ENCODE data around the gene GDNF. TPM values are rescaled to one million over a fixed set of nuclear protein-coding genes. Genes with fewer than 3 reads are reported as not detected.

GDNF gene
- polyA plus RNA-seq, 3 donors, result not detected

DNA sequence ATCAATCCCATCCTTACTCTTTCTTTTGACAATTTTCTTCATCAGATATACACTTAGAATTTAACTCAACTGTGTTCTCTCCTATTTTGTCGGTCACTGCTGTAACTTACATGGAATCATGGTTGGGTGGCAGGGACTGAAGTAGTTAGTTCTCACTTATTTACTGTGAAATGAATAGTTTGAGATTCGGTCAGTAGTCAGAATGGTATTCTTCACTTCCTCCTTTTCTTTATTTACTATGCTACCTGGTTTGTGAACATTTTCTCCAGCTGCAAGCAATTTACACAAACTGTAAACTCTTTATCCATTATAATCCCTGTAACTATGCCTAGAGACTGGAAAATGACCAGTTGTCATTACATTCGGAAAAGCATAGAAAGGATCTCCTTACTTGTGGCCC lies 41.5 kb upstream of the GDNF start:
- H3K79me2 ChIP-seq (ENCODE audit: insufficient read depth, low read length), result no peaks in the 10 kb centered on the region
- intact Hi-C loops (cut with micrococcal nuclease), result no loop called here
- peaks cover 0 to 7% (median 0%) of the 10 kb centered on the region in 7 donors for H3K9me3 Mint-ChIP-seq
- DNase-seq, result no peak
- no peaks in the 10 kb centered on the region for H3K36me3 Mint-ChIP-seq
- H3K36me3 ChIP-seq (replicated peaks in 1 of 2; ENCODE audit: control insufficient read depth in 1 of 2, insufficient read depth in 2 of 2, low read length in 2 of 2), result no peaks in the 10 kb centered on the region
- H3K27ac Mint-ChIP-seq, result no peak overlapping the region
- H3K4me3 Mint-ChIP-seq, result no peak overlapping the region
- H2AFZ ChIP-seq (ENCODE audit: insufficient read depth, low read depth, low read length, poor library complexity, severe bottlenecking), result no peak overlapping the region
- H3K9me3 ChIP-seq (replicated peaks in 1 of 2; ENCODE audit: control insufficient read depth in 1 of 2, insufficient read depth in 1 of 2, low read length in 2 of 2), result peaks cover 0 to 2% of the 10 kb centered on the region in 2 donors
- no peaks in the 10 kb centered on the region for H3K4me1 Mint-ChIP-seq
- H3K27me3 Mint-ChIP-seq (ENCODE audit: low read depth in 3 of 3), result peaks cover 2 to 10% (median 2%) of the 10 kb centered on the region in 3 donors
- no peaks in the 10 kb centered on the region for H3K27me3 ChIP-seq (ENCODE audit: control insufficient read depth in 2 of 2, insufficient read depth in 2 of 2, low read length in 2 of 2)
- TF ChIP-seq, protein P1, sequence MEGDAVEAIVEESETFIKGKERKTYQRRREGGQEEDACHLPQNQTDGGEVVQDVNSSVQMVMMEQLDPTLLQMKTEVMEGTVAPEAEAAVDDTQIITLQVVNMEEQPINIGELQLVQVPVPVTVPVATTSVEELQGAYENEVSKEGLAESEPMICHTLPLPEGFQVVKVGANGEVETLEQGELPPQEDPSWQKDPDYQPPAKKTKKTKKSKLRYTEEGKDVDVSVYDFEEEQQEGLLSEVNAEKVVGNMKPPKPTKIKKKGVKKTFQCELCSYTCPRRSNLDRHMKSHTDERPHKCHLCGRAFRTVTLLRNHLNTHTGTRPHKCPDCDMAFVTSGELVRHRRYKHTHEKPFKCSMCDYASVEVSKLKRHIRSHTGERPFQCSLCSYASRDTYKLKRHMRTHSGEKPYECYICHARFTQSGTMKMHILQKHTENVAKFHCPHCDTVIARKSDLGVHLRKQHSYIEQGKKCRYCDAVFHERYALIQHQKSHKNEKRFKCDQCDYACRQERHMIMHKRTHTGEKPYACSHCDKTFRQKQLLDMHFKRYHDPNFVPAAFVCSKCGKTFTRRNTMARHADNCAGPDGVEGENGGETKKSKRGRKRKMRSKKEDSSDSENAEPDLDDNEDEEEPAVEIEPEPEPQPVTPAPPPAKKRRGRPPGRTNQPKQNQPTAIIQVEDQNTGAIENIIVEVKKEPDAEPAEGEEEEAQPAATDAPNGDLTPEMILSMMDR (IDR thresholded peaks at IDR 0.05), result no peak
- WGBS (ENCODE audit: insufficient coverage), result no CpG with 5 or more reads among the region's 3 CpGs
- no peaks in the 10 kb centered on the region for H4K20me1 ChIP-seq (ENCODE audit: insufficient read depth, low read length)
- H3K4me1 ChIP-seq (ENCODE audit: control insufficient read depth in 1 of 2, insufficient read depth in 2 of 2, low read length in 2 of 2), result no peaks in the 10 kb centered on the region
- H3K9ac ChIP-seq (ENCODE audit: insufficient read depth, low read length, poor library complexity, severe bottlenecking), result no peak overlapping the region
- no peak overlapping the region for H3K4me3 ChIP-seq (replicated peaks in 1 of 3; ENCODE audit: low read depth in 2 of 3, low read length in 3 of 3)
- H3K4me2 ChIP-seq (replicated peaks; ENCODE audit: extremely low read depth, low read length, poor library complexity, severe bottlenecking), result no peak overlapping the region
- H3K27ac ChIP-seq (ENCODE audit: low read depth in 1 of 2, low read length in 2 of 2), result no peak overlapping the region

DNA sequence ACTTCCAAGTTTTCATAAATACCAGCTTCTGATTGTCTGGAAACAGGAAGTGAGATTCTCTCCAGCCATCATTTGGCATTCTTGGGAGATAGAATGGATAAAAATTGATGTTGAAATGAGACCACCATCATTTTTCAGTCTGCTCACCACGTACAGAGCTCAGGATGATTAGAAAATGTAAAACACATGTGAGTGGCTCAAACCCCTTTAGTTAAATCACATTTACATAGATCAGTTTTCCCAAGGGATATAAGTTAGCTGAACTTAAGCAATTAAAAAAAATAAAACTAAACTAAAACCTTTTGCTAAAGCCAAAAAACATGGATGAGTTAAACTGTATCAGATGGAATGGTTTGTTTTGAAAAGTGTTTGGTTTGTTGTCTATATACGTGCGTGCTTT lies 37.1 kb upstream of the GDNF start:
- Histone ChIP-seq H3K9ac (ENCODE audit: insufficient read depth, low read length, poor library complexity, severe bottlenecking) (no peak overlapping the region), H3K9me3 (replicated peaks in 1 of 2; ENCODE audit: control insufficient read depth in 1 of 2, insufficient read depth in 1 of 2, low read length in 2 of 2) (peaks cover 0 to 7% of the 10 kb centered on the region in 2 donors), H3K36me3 (replicated peaks in 1 of 2; ENCODE audit: control insufficient read depth in 1 of 2, insufficient read depth in 2 of 2, low read length in 2 of 2) (no peaks in the 10 kb centered on the region), H2AFZ (ENCODE audit: insufficient read depth, low read depth, low read length, poor library complexity, severe bottlenecking) (no peak overlapping the region), H3K4me1 (ENCODE audit: control insufficient read depth in 1 of 2, insufficient read depth in 2 of 2, low read length in 2 of 2) (no peaks in the 10 kb centered on the region), H4K20me1 (ENCODE audit: insufficient read depth, low read length) (no peaks in the 10 kb centered on the region), H3K4me3 (replicated peaks in 1 of 3; ENCODE audit: low read depth in 2 of 3, low read length in 3 of 3) (no peak overlapping the region), H3K4me2 (replicated peaks; ENCODE audit: extremely low read depth, low read length, poor library complexity, severe bottlenecking) (no peak overlapping the region), H3K27me3 (ENCODE audit: control insufficient read depth in 2 of 2, insufficient read depth in 2 of 2, low read length in 2 of 2) (no peaks in the 10 kb centered on the region), H3K79me2 (ENCODE audit: insufficient read depth, low read length) (no peaks in the 10 kb centered on the region), H3K27ac (ENCODE audit: low read depth in 1 of 2, low read length in 2 of 2) (no peak overlapping the region)
- Mint-ChIP-seq H3K36me3 (no peaks in the 10 kb centered on the region), H3K9me3 (peaks cover 0 to 8% (median 7%) of the 10 kb centered on the region in 7 donors), H3K27me3 (ENCODE audit: low read depth in 3 of 3) (peaks cover 0 to 7% (median 4%) of the 10 kb centered on the region in 3 donors), H3K27ac (no peak overlapping the region), H3K4me1 (no peaks in the 10 kb centered on the region), H3K4me3 (no peak overlapping the region)
- TF ChIP-seq, protein P1 (IDR thresholded peaks at IDR 0.05), result no peak
- intact Hi-C loops (cut with micrococcal nuclease), result no loop called here
- WGBS (ENCODE audit: insufficient coverage), result no CpG with 5 or more reads among the region's 3 CpGs
- DNase-seq, result no peak
